Calu3 (cell line): ENCODE data around the gene LRIG3. TPM values are rescaled to one million over a fixed set of nuclear protein-coding genes. Genes with fewer than 3 reads are reported as not detected.

Source experiments
- BruUV-seq: library from RNA; stranded (reverse); fragments of 400-500 nt; replicated peaks from 2 replicates; lab custom pipeline; 2021; lab: Mats Ljungman, UMichigan
- CTCF ChIA-PET: fragments of 300-600 bp; sonication (Branson Sonifier 250); formaldehyde crosslinking; loops from one replicate; lab custom pipeline; 2022; ENCODE audit warnings: antibody characterized with exemption; lab: Charles Lee
- DNase-seq: peaks from one replicate; pipeline ENCODE4 v3.0.0; 2022
- H3K27ac Mint-ChIP-seq: one replicate; pipeline ENCODE4 v1.8.0; 2022; ENCODE audit warnings: mixed read lengths; ENCODE audit not compliant: unreplicated experiment
- H3K27me3 Mint-ChIP-seq: one replicate; pipeline ENCODE4 v1.8.0; 2022; ENCODE audit warnings: mixed read lengths; ENCODE audit not compliant: unreplicated experiment
- H3K36me3 Mint-ChIP-seq: one replicate; pipeline ENCODE4 v1.8.0; 2022; ENCODE audit warnings: mild to moderate bottlenecking, moderate library complexity, mixed read lengths; ENCODE audit not compliant: insufficient read depth, unreplicated experiment
- H3K4me1 Mint-ChIP-seq: one replicate; pipeline ENCODE4 v1.8.0; 2022; ENCODE audit warnings: mild to moderate bottlenecking, low read depth, mixed read lengths; ENCODE audit not compliant: unreplicated experiment
- H3K4me3 Mint-ChIP-seq: one replicate; pipeline ENCODE4 v1.8.0; 2022; ENCODE audit warnings: mild to moderate bottlenecking, low read depth, moderate library complexity, mixed read lengths; ENCODE audit not compliant: unreplicated experiment
- H3K9me3 Mint-ChIP-seq: one replicate; pipeline ENCODE4 v1.8.0; 2022; ENCODE audit warnings: low read depth, mixed read lengths; ENCODE audit not compliant: unreplicated experiment
- intact Hi-C: fragments of 100-400 bp; cut with micrococcal nuclease; formaldehyde crosslinking; loops from one replicate; pipeline ENCODE4 v1.10.0; 2022; ENCODE audit not compliant: unreplicated experiment
- total RNA-seq: library from RNA; stranded (reverse); gene quantifications from 2 replicates; pipeline ENCODE4 v1.2.3, GENCODE V29; 2022
- TF ChIP-seq, protein P1 (sequence below): fragments of 200-600 bp; IDR thresholded peaks from one replicate; pipeline ENCODE4 v1.8.0; 2022; ENCODE audit warnings: antibody characterized with exemption; ENCODE audit not compliant: unreplicated experiment

LRIG3 gene
- total RNA-seq, 1 experiment from 2014 or later: 357 TPM

DNA sequence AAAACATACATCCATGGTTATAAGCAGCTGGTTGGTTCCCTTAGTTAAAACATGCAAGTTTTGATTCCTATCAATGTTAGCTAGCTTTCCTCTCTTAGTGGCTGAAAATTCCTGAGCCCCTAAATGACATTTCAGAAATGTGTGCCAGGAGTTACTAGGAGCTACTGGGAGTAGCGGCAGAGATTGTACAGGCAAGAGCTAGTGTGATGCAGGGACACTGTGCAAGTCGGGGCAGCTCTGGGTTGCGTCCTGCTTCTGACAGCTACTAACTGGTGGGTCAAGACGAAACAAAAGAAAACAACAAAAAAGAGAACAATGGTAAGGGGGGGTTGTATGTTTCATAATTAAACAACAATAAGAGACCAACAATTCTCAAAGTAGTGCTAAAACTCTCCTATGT, 35.4 kb downstream of the LRIG3 start:
- DNase-seq: no peak
- no peak overlapping the region for H3K4me3 Mint-ChIP-seq
- H3K4me1 Mint-ChIP-seq: peaks cover 37% of the 10 kb centered on the region
- peak overlapping the region; percentile 15 for H3K27ac Mint-ChIP-seq
- H3K27me3 Mint-ChIP-seq: no peaks in the 10 kb centered on the region
- no peaks in the 10 kb centered on the region for H3K9me3 Mint-ChIP-seq
- intact Hi-C loops: no loop called here
- CTCF ChIA-PET: interaction anchor here (0.5 kb wide), 1 partner anchor 165 kb away, joined by 3 read pairs; no protein-coding TSS in a partner anchor
- TF ChIP-seq, protein P1, sequence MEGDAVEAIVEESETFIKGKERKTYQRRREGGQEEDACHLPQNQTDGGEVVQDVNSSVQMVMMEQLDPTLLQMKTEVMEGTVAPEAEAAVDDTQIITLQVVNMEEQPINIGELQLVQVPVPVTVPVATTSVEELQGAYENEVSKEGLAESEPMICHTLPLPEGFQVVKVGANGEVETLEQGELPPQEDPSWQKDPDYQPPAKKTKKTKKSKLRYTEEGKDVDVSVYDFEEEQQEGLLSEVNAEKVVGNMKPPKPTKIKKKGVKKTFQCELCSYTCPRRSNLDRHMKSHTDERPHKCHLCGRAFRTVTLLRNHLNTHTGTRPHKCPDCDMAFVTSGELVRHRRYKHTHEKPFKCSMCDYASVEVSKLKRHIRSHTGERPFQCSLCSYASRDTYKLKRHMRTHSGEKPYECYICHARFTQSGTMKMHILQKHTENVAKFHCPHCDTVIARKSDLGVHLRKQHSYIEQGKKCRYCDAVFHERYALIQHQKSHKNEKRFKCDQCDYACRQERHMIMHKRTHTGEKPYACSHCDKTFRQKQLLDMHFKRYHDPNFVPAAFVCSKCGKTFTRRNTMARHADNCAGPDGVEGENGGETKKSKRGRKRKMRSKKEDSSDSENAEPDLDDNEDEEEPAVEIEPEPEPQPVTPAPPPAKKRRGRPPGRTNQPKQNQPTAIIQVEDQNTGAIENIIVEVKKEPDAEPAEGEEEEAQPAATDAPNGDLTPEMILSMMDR: no peak
- no TSS peak for BruUV-seq
- peaks cover 95% of the 10 kb centered on the region for H3K36me3 Mint-ChIP-seq

DNA sequence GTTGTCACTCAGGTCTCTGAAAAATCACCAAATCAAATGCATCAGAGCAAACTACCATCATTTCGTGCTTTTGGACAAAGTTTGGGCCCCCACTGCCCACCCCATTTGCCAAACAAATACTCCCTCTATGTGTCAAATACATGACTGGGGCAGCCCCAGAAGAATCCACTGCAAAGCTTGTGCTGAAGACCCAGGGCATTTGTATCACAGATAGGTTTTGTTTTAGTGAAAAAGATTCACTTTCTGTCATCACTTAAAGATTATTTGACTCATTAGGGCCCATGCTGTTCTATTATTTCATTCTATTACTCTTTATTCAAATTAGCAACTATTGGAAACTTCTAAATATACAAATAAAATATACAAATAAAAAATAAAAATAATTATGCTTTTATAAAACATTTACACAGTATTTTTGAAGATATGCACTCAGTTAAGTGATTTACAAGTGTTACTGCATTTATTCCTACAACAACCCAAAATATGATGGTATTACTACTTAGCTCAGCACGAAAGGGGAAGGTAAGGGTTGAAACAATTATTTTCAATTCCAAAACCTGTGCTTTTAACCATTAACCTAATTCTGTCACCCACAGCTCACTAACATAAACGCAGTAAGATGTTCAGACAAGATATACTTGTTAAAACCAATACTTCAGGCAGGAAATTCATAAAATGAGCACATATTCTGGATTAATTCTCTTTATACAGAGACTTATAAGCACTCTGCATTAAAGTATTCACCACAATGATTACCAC, 36.5 kb downstream of the LRIG3 start:
- TF ChIP-seq, protein P1: no peak
- BruUV-seq: no TSS peak
- peaks cover 97% of the 10 kb centered on the region for H3K36me3 Mint-ChIP-seq
- CTCF ChIA-PET: interaction anchor here (1.1 kb wide), 1 partner anchor 13 kb away, joined by 3 read pairs; no protein-coding TSS in a partner anchor
- intact Hi-C loops: no loop called here
- H3K9me3 Mint-ChIP-seq: no peaks in the 10 kb centered on the region
- H3K27ac Mint-ChIP-seq: peak overlapping the region; percentile 15
- H3K4me3 Mint-ChIP-seq: no peak overlapping the region
- no peak for DNase-seq
- H3K4me1 Mint-ChIP-seq: peaks cover 49% of the 10 kb centered on the region
- H3K27me3 Mint-ChIP-seq: no peaks in the 10 kb centered on the region

DNA sequence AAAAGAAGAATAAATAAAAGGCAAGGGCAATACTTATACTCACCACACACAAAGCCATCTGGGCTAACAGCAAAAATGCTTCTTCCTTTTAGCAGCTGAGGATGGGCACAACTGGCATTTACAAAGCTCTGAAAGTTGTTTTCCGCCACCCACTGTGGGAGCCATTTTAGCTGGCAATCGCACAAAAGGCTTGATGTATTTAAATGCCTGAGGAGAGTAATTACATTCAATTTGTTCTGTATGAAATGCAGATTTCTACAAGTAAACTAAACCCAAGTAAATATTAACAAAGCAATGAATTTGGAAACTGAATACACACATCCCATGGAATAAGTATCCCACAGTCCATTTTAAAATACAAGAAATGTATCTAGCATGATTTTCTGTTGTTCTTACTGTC, 37.5 kb downstream of the LRIG3 start:
- intact Hi-C loops: no loop called here

DNA sequence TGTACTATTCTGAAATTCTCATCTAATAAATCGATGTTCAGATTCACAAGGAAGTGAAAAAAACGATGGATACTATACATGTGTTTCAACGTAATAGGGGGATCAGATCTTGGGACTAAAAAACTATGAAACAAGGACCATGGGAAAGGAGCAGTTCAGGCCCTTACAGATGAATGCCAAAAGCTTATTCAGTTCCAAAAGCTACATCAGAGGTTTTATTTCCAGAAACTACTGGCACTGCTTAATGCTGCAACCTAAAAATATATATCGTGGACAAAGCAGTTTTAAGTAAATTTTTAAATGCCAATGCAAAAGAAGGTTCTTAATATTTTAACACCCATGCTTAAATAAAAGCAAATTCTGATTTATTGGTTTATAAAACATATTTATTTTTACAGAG, 38.5 kb downstream of the LRIG3 start:
- Mint-ChIP-seq H3K9me3 (no peaks in the 10 kb centered on the region), H3K36me3 (peaks cover 97% of the 10 kb centered on the region), H3K4me3 (no peak overlapping the region), H3K27ac (no peak overlapping the region), H3K4me1 (peaks cover 59% of the 10 kb centered on the region), H3K27me3 (no peaks in the 10 kb centered on the region)
- intact Hi-C loops: no loop called here
- CTCF ChIA-PET: interaction anchor here (0.7 kb wide), 1 partner anchor 10 kb away, joined by 4 read pairs; no protein-coding TSS in a partner anchor
- BruUV-seq: no TSS peak
- TF ChIP-seq, protein P1: no peak
- DNase-seq: no peak

More for the DNA sequence above, 37.5 kb downstream of the LRIG3 start:
- no TSS peak for BruUV-seq
- TF ChIP-seq, protein P1: no peak
- Mint-ChIP-seq H3K4me1 (peaks cover 57% of the 10 kb centered on the region), H3K4me3 (no peak overlapping the region), H3K9me3 (no peaks in the 10 kb centered on the region), H3K27ac (no peak overlapping the region), H3K27me3 (no peaks in the 10 kb centered on the region), H3K36me3 (peaks cover 97% of the 10 kb centered on the region)
- CTCF ChIA-PET: no interaction called here
- no peak for DNase-seq
